AG09309 (cell line): ENCODE data around the gene INSR.
A peak's percentile ranks its signal among the peaks of the same experiment; 100 is the strongest.

ENCODE experiments used
- DNase-seq: peaks from one replicate; pipeline ENCODE4 v3.0.0-alpha.2; 2010; ENCODE audit warnings: low read depth
- H3K4me3 ChIP-seq: 2 replicates; pipeline ENCODE4 v1.5.1; 2011; ENCODE audit warnings: mild to moderate bottlenecking, low read depth, low read length, moderate library complexity; ENCODE audit not compliant: control insufficient read depth
- CTCF ChIP-seq: IDR thresholded peaks from 2 replicates; pipeline ENCODE4 v1.5.1; 2011; ENCODE audit warnings: mild to moderate bottlenecking, low read depth, low read length, inconsistent platforms; ENCODE audit not compliant: insufficient read depth, control insufficient read depth; ENCODE audit errors: missing control alignments

The INSR gene

GRCh38 chr19:7196763-7197118 lies 97.5 kb downstream of the INSR start:
- no peak for DNase-seq
- TF ChIP-seq CTCF: no peak
- H3K4me3 ChIP-seq: peak overlapping the region; percentile 42

DNA sequence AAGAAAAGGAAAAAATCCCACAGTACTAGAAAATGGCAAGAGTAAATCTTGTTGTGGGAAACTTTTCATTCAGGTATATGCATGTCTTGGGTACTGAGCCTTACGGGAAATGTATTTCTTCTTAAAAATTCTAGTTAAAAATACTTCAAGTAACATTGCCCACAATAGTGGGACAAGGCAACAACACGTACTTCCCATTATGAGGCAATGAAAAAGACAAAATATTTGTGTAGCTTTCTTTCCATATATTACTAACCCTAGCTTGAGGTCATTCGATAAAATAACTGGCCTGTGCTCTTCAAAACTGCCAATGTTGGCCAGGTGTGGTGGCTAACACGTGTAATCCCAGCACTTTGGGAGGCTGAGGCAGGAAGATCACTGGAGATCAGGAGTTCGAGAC lies 99.2 kb downstream of the INSR start:
- DNase-seq: no peak

GRCh38 chr19:7194566-7194965 lies 99.6 kb downstream of the INSR start:
- no peak for TF ChIP-seq CTCF
- no peak overlapping the region for H3K4me3 ChIP-seq
- no peak for DNase-seq

More for the DNA sequence above, 99.2 kb downstream of the INSR start:
- TF ChIP-seq CTCF: no peak
- no peak overlapping the region for H3K4me3 ChIP-seq

GRCh38 chr19:7191946-7192691 lies 102.1 kb downstream of the INSR start:
- no peak overlapping the region for H3K4me3 ChIP-seq
- TF ChIP-seq CTCF: no peak
- no peak for DNase-seq

- no peak for TF ChIP-seq CTCF
- H3K4me3 ChIP-seq: no peak overlapping the region
- DNase-seq: no peak
Measured at GRCh38 chr19:7188698-7189629, 105.2 kb downstream of the INSR start.

- DNase-seq: no peak
- TF ChIP-seq CTCF: no peak
- no peak overlapping the region for H3K4me3 ChIP-seq
Measured at GRCh38 chr19:7187605-7188339, 106.4 kb downstream of the INSR start.
